ENCODE measurements around the gene SHCBP1. TPM values are rescaled to one million over a fixed set of nuclear protein-coding genes. Genes with fewer than 3 reads are reported as not detected.

The SHCBP1 gene
- total RNA-seq, 1 experiment from 2014 or later, result 25.8 TPM

DNA sequence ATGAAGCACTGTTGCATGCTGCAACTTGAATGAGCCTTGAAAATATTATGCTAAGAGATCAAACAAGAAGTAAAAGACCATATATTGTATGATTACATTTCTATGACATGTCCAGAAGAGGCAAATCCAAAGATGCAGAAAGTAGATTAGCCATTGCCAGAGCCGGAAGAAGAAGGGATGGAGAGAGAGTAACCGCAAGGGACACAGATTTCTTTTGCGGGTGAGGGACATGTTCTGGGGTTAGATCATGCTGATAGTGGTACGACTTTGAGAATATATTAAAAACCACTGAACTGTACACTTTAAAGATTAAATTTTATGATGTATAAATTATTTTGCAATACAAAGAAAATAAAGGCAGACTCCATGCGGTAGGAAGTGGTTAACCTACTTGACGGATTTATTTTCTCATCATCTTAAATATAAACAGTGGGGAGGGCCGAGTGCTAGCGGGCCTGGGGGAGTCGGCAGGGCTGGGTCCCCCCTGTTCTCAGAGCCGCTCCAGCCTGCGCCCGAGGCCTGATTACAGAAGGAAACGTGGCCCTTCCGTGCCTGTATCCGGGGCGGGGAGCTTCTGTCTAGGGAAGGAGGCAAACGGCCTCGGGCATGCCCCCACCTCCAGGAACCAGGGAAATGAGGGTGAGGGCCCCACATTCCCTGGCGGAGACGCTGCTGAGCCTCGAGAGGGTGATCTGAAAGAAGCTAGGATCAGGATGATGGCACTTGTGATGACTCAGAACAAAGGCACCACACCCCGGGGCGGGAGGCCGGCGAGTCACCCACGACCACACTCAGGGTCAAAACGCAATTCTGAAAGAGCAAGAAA lies 48.0 kb downstream of the SHCBP1 start:
- CTCF ChIA-PET, result no interaction called here
- H3K9me2 ChIP-seq (replicated peaks; ENCODE audit: low read length), result no peaks in the 10 kb centered on the region
- no TSS peak for BruUV-seq (replicated peaks)
- 0 out of 2 replicates have a peak overlapping the region, but pooled peaks have one; percentile 2 for H3K4me3 ChIP-seq (ENCODE audit: low read length)
- TF ChIP-seq EZH2phosphoT487 (IDR thresholded peaks at IDR 0.05; ENCODE audit: borderline replicate concordance, low read length) (no peak), EZH2 (IDR thresholded peaks at IDR 0.05; ENCODE audit: low read length, unreplicated experiment) (no peak)
- TF ChIP-seq, protein P1, sequence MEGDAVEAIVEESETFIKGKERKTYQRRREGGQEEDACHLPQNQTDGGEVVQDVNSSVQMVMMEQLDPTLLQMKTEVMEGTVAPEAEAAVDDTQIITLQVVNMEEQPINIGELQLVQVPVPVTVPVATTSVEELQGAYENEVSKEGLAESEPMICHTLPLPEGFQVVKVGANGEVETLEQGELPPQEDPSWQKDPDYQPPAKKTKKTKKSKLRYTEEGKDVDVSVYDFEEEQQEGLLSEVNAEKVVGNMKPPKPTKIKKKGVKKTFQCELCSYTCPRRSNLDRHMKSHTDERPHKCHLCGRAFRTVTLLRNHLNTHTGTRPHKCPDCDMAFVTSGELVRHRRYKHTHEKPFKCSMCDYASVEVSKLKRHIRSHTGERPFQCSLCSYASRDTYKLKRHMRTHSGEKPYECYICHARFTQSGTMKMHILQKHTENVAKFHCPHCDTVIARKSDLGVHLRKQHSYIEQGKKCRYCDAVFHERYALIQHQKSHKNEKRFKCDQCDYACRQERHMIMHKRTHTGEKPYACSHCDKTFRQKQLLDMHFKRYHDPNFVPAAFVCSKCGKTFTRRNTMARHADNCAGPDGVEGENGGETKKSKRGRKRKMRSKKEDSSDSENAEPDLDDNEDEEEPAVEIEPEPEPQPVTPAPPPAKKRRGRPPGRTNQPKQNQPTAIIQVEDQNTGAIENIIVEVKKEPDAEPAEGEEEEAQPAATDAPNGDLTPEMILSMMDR (conservative IDR thresholded peaks at IDR 0.05; ENCODE audit: low read depth, low read length), result no peak
- no peaks in the 10 kb centered on the region for H3K9me3 ChIP-seq (ENCODE audit: low read length)
- peak overlapping the region; percentile 61; the same call in 1 of the 2 replicates for H2AFZ ChIP-seq (ENCODE audit: low read length)
- DNase-seq (peak; percentile 58), ATAC-seq (peak; percentile 88)
- peaks cover 10% of the 10 kb centered on the region; the same call in 1 of the 2 replicates for H3K4me1 ChIP-seq (ENCODE audit: insufficient read depth, low read length)
- no peak overlapping the region for H3K27ac ChIP-seq (ENCODE audit: low read length)
- H3F3A ChIP-seq (ENCODE audit: low read length, unreplicated experiment), result no peaks in the 10 kb centered on the region
- peak overlapping the region; percentile 72 for H3K4me2 ChIP-seq (ENCODE audit: low read length)
- H4K20me1 ChIP-seq (ENCODE audit: low read length), result no peaks in the 10 kb centered on the region
- POLR2A ChIA-PET (ENCODE audit: unreplicated experiment), result no interaction called here
- H3K27me3 ChIP-seq (ENCODE audit: low read length), result no peaks in the 10 kb centered on the region
- intact Hi-C loops (cut with micrococcal nuclease), result no loop called here
- no peaks in the 10 kb centered on the region for H3K79me2 ChIP-seq (ENCODE audit: low read length)
- H3K9ac ChIP-seq (ENCODE audit: low read length), result no peak overlapping the region
- H3K36me3 ChIP-seq (ENCODE audit: low read depth, low read length), result no peaks in the 10 kb centered on the region

DNA sequence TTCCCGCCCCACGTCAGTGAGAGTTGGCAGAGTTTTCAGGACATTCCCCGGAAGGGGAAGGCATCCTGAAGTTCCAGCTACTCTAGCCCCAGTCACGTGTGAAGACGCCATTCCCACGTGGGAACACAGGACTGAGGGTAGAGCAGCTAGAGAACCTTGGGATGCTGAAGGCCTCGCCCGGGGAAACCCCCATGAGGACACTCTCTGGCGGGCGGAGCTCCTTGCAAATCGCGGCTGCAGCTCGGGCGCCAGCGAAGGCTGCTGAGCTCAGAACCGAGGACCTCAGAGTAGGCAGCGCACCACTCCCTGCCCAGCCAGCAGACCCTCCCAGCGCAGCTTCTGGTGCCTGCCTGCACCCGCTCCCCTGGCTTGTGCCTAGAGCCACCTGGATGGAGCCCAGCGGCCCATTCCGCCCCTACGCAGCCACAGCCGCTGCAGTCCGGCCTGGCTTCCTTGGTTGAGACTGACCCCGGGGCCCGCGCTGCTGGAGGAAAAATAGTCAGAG lies 51.9 kb downstream of the SHCBP1 start:
- no peaks in the 10 kb centered on the region for H3K9me3 ChIP-seq (ENCODE audit: low read length)
- H3K27ac ChIP-seq (ENCODE audit: low read length), result no peak overlapping the region
- no peaks in the 10 kb centered on the region for H3F3A ChIP-seq (ENCODE audit: low read length, unreplicated experiment)
- H3K9me2 ChIP-seq (replicated peaks; ENCODE audit: low read length), result no peaks in the 10 kb centered on the region
- no peaks in the 10 kb centered on the region for H3K79me2 ChIP-seq (ENCODE audit: low read length)
- no peak overlapping the region for H3K4me2 ChIP-seq (ENCODE audit: low read length)
- CTCF ChIA-PET, result no interaction called here
- DNase-seq, result no peak
- no peak for TF ChIP-seq EZH2 (IDR thresholded peaks at IDR 0.05; ENCODE audit: low read length, unreplicated experiment)
- no TSS peak for BruUV-seq (replicated peaks)
- no peaks in the 10 kb centered on the region for H4K20me1 ChIP-seq (ENCODE audit: low read length)
- no peak overlapping the region for H3K9ac ChIP-seq (ENCODE audit: low read length)
- H2AFZ ChIP-seq (ENCODE audit: low read length), result no peak overlapping the region
- POLR2A ChIA-PET (ENCODE audit: unreplicated experiment), result no interaction called here
- H3K4me3 ChIP-seq (ENCODE audit: low read length), result no peak overlapping the region
- H3K27me3 ChIP-seq (ENCODE audit: low read length), result 0 out of 2 replicates have a peak, but pooled peaks cover 3% of the 10 kb centered on the region
- no peak for ATAC-seq
- peaks cover 10% of the 10 kb centered on the region; the same call in 1 of the 2 replicates for H3K4me1 ChIP-seq (ENCODE audit: insufficient read depth, low read length)
- H3K36me3 ChIP-seq (ENCODE audit: low read depth, low read length), result no peaks in the 10 kb centered on the region
- intact Hi-C loops (cut with micrococcal nuclease), result no loop called here

DNA sequence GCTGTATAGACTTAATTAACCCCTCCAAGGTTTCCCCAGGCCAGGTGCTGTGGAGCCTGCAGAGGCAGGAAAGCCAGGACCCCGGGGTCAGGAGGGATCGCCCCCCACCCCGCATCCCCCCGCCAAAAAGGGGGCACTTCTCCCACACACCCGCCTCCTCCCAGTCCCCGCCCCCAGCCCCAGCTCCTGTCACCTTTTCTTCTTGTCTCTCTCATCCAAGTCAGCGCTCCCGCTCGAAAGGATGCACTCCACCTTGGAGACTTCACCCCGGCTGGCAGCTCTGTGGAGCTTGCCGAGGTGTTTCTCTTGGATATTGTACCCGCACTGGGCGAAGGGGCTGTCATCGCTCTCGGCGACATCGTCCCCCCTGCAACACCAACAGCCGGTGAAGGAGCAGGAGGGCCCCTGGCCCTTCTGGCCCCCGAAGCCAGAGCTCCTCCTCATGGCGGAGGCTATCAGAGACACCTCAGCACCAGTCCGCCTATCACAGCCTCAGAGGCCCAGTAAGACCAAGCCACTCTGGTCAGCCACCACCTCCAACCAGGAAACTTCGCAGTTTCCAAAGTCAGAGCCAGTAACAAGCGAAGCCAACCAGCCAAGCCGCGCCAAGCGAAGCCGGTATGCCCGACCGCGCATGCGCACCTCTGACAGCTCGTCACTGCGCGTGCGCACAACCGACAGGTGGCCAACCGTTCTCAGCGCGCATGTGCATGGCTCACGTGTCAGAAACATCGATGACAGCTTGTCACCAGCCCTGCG lies 52.5 kb downstream of the SHCBP1 start:
- BruUV-seq (replicated peaks), result no TSS peak
- POLR2A ChIA-PET (ENCODE audit: unreplicated experiment), result no interaction called here

More for the DNA sequence above, 52.5 kb downstream of the SHCBP1 start:
- CTCF ChIA-PET, result no interaction called here
- Histone ChIP-seq H3K4me2 (ENCODE audit: low read length) (no peak overlapping the region), H3F3A (ENCODE audit: low read length, unreplicated experiment) (no peaks in the 10 kb centered on the region), H3K36me3 (ENCODE audit: low read depth, low read length) (no peaks in the 10 kb centered on the region), H3K27ac (ENCODE audit: low read length) (no peak overlapping the region), H3K27me3 (ENCODE audit: low read length) (peaks cover 8% of the 10 kb centered on the region; the same call in 1 of the 2 replicates), H3K79me2 (ENCODE audit: low read length) (no peaks in the 10 kb centered on the region), H4K20me1 (ENCODE audit: low read length) (no peaks in the 10 kb centered on the region), H3K4me1 (ENCODE audit: insufficient read depth, low read length) (peaks cover 8% of the 10 kb centered on the region; the same call in 1 of the 2 replicates), H3K9me2 (replicated peaks; ENCODE audit: low read length) (no peaks in the 10 kb centered on the region), H3K9ac (ENCODE audit: low read length) (no peak overlapping the region), H3K9me3 (ENCODE audit: low read length) (no peaks in the 10 kb centered on the region), H2AFZ (ENCODE audit: low read length) (no peak overlapping the region), H3K4me3 (ENCODE audit: low read length) (no peak overlapping the region)
- intact Hi-C loops (cut with micrococcal nuclease), result no loop called here
- no peak for TF ChIP-seq EZH2phosphoT487 (IDR thresholded peaks at IDR 0.05; ENCODE audit: borderline replicate concordance, low read length)
- TF ChIP-seq, protein P1 (conservative IDR thresholded peaks at IDR 0.05; ENCODE audit: low read depth, low read length), result no peak
- TF ChIP-seq EZH2 (IDR thresholded peaks at IDR 0.05; ENCODE audit: low read length, unreplicated experiment), result no peak
- DNase-seq (no peak), ATAC-seq (no peak)

Measured in PC-3 (cell line).